ENCODE results near the gene CCND3.

CCND3 gene

GRCh38 chr6:41887331-41887751 lies 54.3 kb downstream of the CCND3 start:
- no peak overlapping the region for H3K4me3 ChIP-seq
- no peak overlapping the region for H3K27ac ChIP-seq
- no peaks in the 10 kb centered on the region for H3K36me3 ChIP-seq
- TF ChIP-seq CTCF (IDR thresholded peaks at IDR 0.05), result no peak
- no peaks in the 10 kb centered on the region for H3K9me3 ChIP-seq
- H3K27me3 ChIP-seq, result no peaks in the 10 kb centered on the region
- intact Hi-C loops (cut with DNase I; ENCODE audit: low total_unique reads), result no loop called here
- H3K4me1 ChIP-seq, result no peaks in the 10 kb centered on the region
- DNase-seq, result no peak

- no peak for TF ChIP-seq CTCF (IDR thresholded peaks at IDR 0.05)
- H3K9me3 ChIP-seq, result no peaks in the 10 kb centered on the region
- H3K36me3 ChIP-seq, result no peaks in the 10 kb centered on the region
- intact Hi-C loops (cut with DNase I; ENCODE audit: low total_unique reads), result no loop called here
- no peak overlapping the region for H3K27ac ChIP-seq
- DNase-seq, result no peak
- H3K4me1 ChIP-seq, result no peaks in the 10 kb centered on the region
- no peak overlapping the region for H3K4me3 ChIP-seq
- H3K27me3 ChIP-seq, result no peaks in the 10 kb centered on the region
Measured at GRCh38 chr6:41885930-41886329, 55.7 kb downstream of the CCND3 start.

- no peak for DNase-seq
- H3K9me3 ChIP-seq, result no peaks in the 10 kb centered on the region
- no peak overlapping the region for H3K4me3 ChIP-seq
- no peaks in the 10 kb centered on the region for H3K36me3 ChIP-seq
- no peaks in the 10 kb centered on the region for H3K27me3 ChIP-seq
- H3K4me1 ChIP-seq, result no peaks in the 10 kb centered on the region
- intact Hi-C loops (cut with DNase I; ENCODE audit: low total_unique reads), result no loop called here
- no peak overlapping the region for H3K27ac ChIP-seq
- TF ChIP-seq CTCF (IDR thresholded peaks at IDR 0.05), result no peak
Measured at GRCh38 chr6:41884957-41885356, 56.7 kb downstream of the CCND3 start.
